ENCODE measurements around the gene IGF2BP1.

The IGF2BP1 gene

DNA sequence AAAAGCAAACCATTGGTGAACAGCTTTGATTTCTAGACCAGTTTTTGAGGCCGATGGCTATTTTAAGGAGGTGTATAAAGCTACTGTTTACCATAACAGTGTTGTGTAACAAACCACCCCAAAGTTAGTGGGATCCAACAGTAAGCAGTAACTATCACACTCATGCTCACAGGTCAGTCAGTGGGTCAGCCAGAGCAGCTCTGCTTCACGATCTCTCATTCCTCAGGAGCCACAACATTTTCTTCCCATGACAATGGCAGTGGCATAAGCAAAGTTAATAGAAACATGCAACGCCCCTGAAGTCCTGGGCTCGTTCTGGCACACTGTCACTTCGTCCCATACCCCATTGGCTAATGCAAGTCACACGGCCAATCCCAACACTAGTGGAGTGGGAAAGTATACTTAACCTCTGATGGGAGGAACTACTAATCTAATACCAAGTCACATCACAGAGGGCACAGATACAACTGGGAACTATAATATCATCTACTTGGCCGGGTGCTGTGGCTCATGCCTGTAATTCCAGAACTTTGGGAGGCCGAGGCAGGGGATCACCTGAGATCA lies 107.4 kb downstream of the IGF2BP1 start:
- no peak for DNase-seq

Measured in islet precursor cell (in vitro differentiated cells).